ENCODE results near the gene MRPS16. TPM values are rescaled to one million over a fixed set of nuclear protein-coding genes. Genes with fewer than 3 reads are reported as not detected.
"Not testable (repeated sequence)": the region's sequence is repeated elsewhere in the genome, so short reads cannot be mapped to it uniquely, and the experiment has no call there.

MRPS16 gene
- total and polyA plus RNA-seq, 7 donors = 82.2 to 132 (median 128) TPM

DNA sequence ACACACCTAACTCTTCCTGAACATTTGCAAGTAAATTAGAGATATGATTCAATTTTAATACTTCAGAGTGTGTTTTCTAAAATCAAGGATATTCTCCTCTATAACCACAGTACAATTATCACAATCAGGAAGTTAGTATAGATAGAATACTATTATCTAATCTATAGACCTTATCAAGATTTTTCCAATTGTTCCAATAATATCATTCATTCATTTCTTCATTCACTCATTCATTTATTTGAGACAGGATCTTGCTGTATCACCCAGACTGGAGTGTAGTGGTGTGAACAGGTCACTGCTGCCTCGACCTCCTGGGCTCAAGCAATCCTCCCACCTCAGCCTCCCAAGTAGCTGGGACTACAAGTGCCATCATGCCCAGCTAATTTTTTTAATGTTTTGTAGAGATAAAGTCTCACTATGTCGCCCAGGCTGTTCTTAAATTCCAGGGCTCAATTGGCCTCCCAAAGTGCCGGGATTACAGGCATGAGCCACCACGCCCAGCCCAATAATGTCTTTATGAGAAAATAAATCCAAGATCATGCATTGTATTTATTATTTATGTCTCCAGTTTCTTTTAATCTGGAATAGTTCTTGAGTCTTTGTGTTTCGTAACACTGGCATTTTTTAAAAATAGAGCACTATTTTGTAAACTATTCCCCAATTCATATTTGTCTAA is 10.6 kb upstream of the MRPS16 start:
- intact Hi-C loops (cut with DNase I) = no loop called here
- TF ChIP-seq, protein P1, sequence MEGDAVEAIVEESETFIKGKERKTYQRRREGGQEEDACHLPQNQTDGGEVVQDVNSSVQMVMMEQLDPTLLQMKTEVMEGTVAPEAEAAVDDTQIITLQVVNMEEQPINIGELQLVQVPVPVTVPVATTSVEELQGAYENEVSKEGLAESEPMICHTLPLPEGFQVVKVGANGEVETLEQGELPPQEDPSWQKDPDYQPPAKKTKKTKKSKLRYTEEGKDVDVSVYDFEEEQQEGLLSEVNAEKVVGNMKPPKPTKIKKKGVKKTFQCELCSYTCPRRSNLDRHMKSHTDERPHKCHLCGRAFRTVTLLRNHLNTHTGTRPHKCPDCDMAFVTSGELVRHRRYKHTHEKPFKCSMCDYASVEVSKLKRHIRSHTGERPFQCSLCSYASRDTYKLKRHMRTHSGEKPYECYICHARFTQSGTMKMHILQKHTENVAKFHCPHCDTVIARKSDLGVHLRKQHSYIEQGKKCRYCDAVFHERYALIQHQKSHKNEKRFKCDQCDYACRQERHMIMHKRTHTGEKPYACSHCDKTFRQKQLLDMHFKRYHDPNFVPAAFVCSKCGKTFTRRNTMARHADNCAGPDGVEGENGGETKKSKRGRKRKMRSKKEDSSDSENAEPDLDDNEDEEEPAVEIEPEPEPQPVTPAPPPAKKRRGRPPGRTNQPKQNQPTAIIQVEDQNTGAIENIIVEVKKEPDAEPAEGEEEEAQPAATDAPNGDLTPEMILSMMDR (IDR thresholded peaks at IDR 0.05) = no peak
- Histone ChIP-seq H3K27me3 (ENCODE audit: insufficient read depth in 3 of 3, low read length in 2 of 3) (no peaks in the 10 kb centered on the region), H3K4me1 (no peaks in the 10 kb centered on the region), H3K4me3 (no peak overlapping the region), H3K27ac (no peak overlapping the region), H3K9me3 (no peaks in the 10 kb centered on the region), H3K36me3 (ENCODE audit: insufficient read depth in 1 of 2, low read depth in 1 of 2) (no peaks in the 10 kb centered on the region)
- 67 to 74% (median 72%) methylated on average over 5 of the region's 5 CpGs for WGBS, 3 donors
- DNase-seq (no peak), ATAC-seq (no peak)

- DNase-seq = no peak
- Histone ChIP-seq H3K36me3 (ENCODE audit: insufficient read depth in 1 of 2, low read depth in 1 of 2) (no peaks in the 10 kb centered on the region), H3K4me3 (no peak overlapping the region), H3K9me3 (no peaks in the 10 kb centered on the region), H3K4me1 (no peaks in the 10 kb centered on the region), H3K27me3 (ENCODE audit: insufficient read depth in 3 of 3, low read length in 2 of 3) (no peaks in the 10 kb centered on the region), H3K27ac (no peak overlapping the region)
- intact Hi-C loops (cut with DNase I) = no loop called here
- WGBS, 3 donors = 67 to 80% (median 74%) methylated on average over 4 of the region's 4 CpGs
- ATAC-seq = no peak
- TF ChIP-seq, protein P1 (IDR thresholded peaks at IDR 0.05) = no peak
Measured at GRCh38 chr10:73262105-73262730, 9.8 kb upstream of the MRPS16 start.

GRCh38 chr10:73261362-73261995 is 9.0 kb upstream of the MRPS16 start:
- TF ChIP-seq, protein P1 (IDR thresholded peaks at IDR 0.05) = no peak
- DNase-seq (no peak), ATAC-seq (no peak)
- H3K27ac ChIP-seq = no peak overlapping the region
- WGBS, 3 donors = 83 to 92% (median 90%) methylated on average over 9 of the region's 9 CpGs
- intact Hi-C loops (cut with DNase I) = no loop called here
- H3K4me1 ChIP-seq = no peaks in the 10 kb centered on the region
- no peaks in the 10 kb centered on the region for H3K9me3 ChIP-seq
- H3K36me3 ChIP-seq (ENCODE audit: insufficient read depth in 1 of 2, low read depth in 1 of 2) = no peaks in the 10 kb centered on the region
- H3K27me3 ChIP-seq (ENCODE audit: insufficient read depth in 3 of 3, low read length in 2 of 3) = no peaks in the 10 kb centered on the region
- no peak overlapping the region for H3K4me3 ChIP-seq

GRCh38 chr10:73258612-73259011 is 6.2 kb upstream of the MRPS16 start:
- 95% methylated on average over 10 of the region's 10 CpGs for WGBS, 3 donors
- H3K4me1 ChIP-seq; H3K36me3 ChIP-seq (ENCODE audit: insufficient read depth in 1 of 2, low read depth in 1 of 2); ATAC-seq; H3K4me3 ChIP-seq; H3K27me3 ChIP-seq (ENCODE audit: insufficient read depth in 3 of 3, low read length in 2 of 3); H3K27ac ChIP-seq; intact Hi-C loops (cut with DNase I); H3K9me3 ChIP-seq; DNase-seq: not testable (repeated sequence)

DNA sequence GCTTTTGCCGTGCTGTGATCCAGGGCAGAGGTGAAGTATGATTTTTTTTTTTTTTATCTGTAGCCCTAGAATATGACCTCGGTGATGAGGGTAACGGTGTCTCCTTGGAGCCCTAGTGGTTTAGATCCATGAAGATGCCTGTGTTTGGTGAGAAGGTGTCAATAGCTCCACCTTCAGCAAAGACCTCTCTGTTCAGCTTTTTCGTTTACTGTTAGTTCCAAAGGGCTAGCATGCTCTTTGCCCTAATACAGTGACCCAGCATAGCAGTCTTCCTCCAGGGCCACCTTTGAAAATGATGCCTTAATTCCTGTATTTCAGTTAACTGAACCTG is 746 bp upstream of the MRPS16 start:
- Histone ChIP-seq H3K27me3 (ENCODE audit: insufficient read depth in 3 of 3, low read length in 2 of 3) (no peaks in the 10 kb centered on the region), H3K4me1 (peaks cover 28% of the 10 kb centered on the region), H3K4me3 (peak overlapping the region; percentile 79), H3K27ac (peak overlapping the region; percentile 95), H3K9me3 (no peaks in the 10 kb centered on the region), H3K36me3 (ENCODE audit: insufficient read depth in 1 of 2, low read depth in 1 of 2) (peaks cover 0 to 28% of the 10 kb centered on the region in 2 donors)
- TF ChIP-seq, protein P1 (IDR thresholded peaks at IDR 0.05) = no peak
- DNase-seq (no peak), ATAC-seq (no peak)
- WGBS, 3 donors = 0 to 1% (median 0%) methylated on average over 4 of the region's 4 CpGs
- intact Hi-C loops (cut with DNase I) = no loop called here

Data from psoas muscle (tissue), 8 donors.